ENCODE results near the gene RALGPS1. TPM values are rescaled to one million over a fixed set of nuclear protein-coding genes. Genes with fewer than 3 reads are reported as not detected.

RALGPS1 gene
- total RNA-seq, 1 experiment from 2014 or later = 3.3 TPM

- DNase-seq (ENCODE audit: extremely low read depth, low read depth) = no peak
Observed at GRCh38 chr9:127018935-127019334, 104.4 kb downstream of the RALGPS1 start.

- no peak for DNase-seq (ENCODE audit: extremely low read depth, low read depth)
Observed at GRCh38 chr9:127020036-127020801, 105.6 kb downstream of the RALGPS1 start.

GRCh38 chr9:127020802-127021078 is 106.2 kb downstream of the RALGPS1 start:
- DNase-seq (ENCODE audit: extremely low read depth, low read depth) = no peak

- DNase-seq (ENCODE audit: extremely low read depth, low read depth) = no peak
Observed at GRCh38 chr9:127021664-127022363, 107.2 kb downstream of the RALGPS1 start.

- DNase-seq (ENCODE audit: extremely low read depth, low read depth) = no peak
Observed at GRCh38 chr9:127022913-127023660, 108.5 kb downstream of the RALGPS1 start.

GRCh38 chr9:127025042-127025441 is 110.5 kb downstream of the RALGPS1 start:
- no peak for DNase-seq (ENCODE audit: extremely low read depth, low read depth)

GRCh38 chr9:127027694-127028093 is 113.1 kb downstream of the RALGPS1 start:
- no peak for DNase-seq (ENCODE audit: extremely low read depth, low read depth)

- no peak for DNase-seq (ENCODE audit: extremely low read depth, low read depth)
Observed at GRCh38 chr9:127029548-127029947, 115.0 kb downstream of the RALGPS1 start.

- DNase-seq (ENCODE audit: extremely low read depth, low read depth) = no peak
Observed at GRCh38 chr9:127030814-127031740, 116.5 kb downstream of the RALGPS1 start.

- DNase-seq (ENCODE audit: extremely low read depth, low read depth) = no peak
Observed at GRCh38 chr9:127032256-127032655, 117.7 kb downstream of the RALGPS1 start.

GRCh38 chr9:127033061-127033460 is 118.5 kb downstream of the RALGPS1 start:
- DNase-seq (ENCODE audit: extremely low read depth, low read depth) = no peak

- DNase-seq (ENCODE audit: extremely low read depth, low read depth) = no peak
Observed at GRCh38 chr9:127033789-127034188, 119.2 kb downstream of the RALGPS1 start.

- no peak for DNase-seq (ENCODE audit: extremely low read depth, low read depth)
Observed at GRCh38 chr9:127034691-127035090, 120.1 kb downstream of the RALGPS1 start.

GRCh38 chr9:127035423-127035822 is 120.8 kb downstream of the RALGPS1 start:
- no peak for DNase-seq (ENCODE audit: extremely low read depth, low read depth)

- DNase-seq (ENCODE audit: extremely low read depth, low read depth) = no peak
Observed at GRCh38 chr9:127035948-127036347, 121.4 kb downstream of the RALGPS1 start.

GRCh38 chr9:127036437-127036836 is 121.9 kb downstream of the RALGPS1 start:
- no peak for DNase-seq (ENCODE audit: extremely low read depth, low read depth)

- no peak for DNase-seq (ENCODE audit: extremely low read depth, low read depth)
Observed at GRCh38 chr9:127038531-127038930, 123.9 kb downstream of the RALGPS1 start.

- DNase-seq (ENCODE audit: extremely low read depth, low read depth) = no peak
Observed at GRCh38 chr9:127039492-127039891, 124.9 kb downstream of the RALGPS1 start.

GRCh38 chr9:127045148-127045547 is 130.6 kb downstream of the RALGPS1 start:
- no peak for DNase-seq (ENCODE audit: extremely low read depth, low read depth)

- DNase-seq (ENCODE audit: extremely low read depth, low read depth) = no peak
Observed at GRCh38 chr9:127047971-127048370, 133.4 kb downstream of the RALGPS1 start.

GRCh38 chr9:127049044-127049443 is 134.5 kb downstream of the RALGPS1 start:
- peak; percentile 98 for DNase-seq (ENCODE audit: extremely low read depth, low read depth)

Data from NCI-H460 (cell line).